CD4-positive, alpha-beta T cell treated with Interleukin-4 for 1 hour (primary cell): ENCODE data around the gene SUCO.

Experiments
- DNase-seq, 2 donors: peaks; one replicate each; pipeline ENCODE4 v3.0.0-alpha.2; 2020 to 2022

Gene SUCO

DNA sequence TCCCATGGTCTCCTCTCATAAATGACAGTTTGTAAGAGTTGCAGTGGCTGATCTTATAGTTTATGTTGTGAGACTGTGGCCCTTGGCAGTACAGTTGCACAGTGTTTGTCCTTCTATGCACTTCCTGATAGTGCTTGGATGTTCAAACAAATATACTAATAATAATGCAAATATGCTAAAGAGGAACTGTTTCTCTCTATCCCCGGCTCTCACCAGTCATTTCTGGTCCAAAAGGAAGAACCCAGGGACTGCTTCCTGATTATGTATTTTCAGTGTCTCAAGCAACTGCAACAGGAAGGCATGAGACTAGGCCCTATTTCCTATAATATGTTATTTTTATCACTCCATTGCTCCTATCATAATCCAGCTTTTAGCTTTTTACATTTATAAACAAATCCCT, 17.0 kb upstream of the SUCO start:
- DNase-seq: no peak

DNA sequence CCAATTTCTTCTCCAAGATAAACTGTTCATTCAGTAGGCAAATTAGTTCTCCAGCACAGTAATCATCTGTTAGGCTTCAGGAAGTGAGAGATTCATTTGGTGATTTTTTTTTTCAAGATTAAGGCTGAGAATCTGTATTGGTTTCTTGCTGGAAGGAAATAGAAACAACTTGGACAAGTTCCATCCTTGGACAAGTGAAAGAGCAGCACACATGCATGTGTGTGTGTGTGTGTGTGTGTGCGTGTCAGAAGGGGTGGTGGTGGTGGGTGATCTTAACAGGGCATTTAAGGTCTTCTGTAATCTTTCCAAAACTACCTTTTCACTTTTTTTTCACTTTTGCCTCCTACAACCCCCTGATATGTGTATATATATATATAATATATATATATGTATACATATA, 15.9 kb upstream of the SUCO start:
- DNase-seq: no peak

DNA sequence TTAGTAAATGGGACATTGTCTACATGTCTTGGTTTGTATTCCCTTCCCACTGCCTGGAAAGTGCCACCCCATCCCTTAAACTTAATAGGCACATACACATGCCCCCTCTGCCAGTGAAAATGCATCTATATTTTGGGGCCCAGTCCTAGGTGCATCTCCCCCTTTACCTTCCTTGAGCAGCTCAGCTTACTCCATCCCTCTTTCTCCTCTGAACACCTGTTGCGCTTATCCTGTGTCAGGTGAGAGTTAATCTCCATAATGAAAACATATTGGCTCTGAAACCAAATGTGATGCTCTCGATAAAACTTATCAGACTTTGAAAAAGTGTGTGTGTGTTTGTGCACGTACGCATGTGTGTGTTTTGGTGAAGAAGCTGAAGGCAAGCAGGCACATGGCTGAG, 15.4 kb upstream of the SUCO start:
- no peak for DNase-seq

DNA sequence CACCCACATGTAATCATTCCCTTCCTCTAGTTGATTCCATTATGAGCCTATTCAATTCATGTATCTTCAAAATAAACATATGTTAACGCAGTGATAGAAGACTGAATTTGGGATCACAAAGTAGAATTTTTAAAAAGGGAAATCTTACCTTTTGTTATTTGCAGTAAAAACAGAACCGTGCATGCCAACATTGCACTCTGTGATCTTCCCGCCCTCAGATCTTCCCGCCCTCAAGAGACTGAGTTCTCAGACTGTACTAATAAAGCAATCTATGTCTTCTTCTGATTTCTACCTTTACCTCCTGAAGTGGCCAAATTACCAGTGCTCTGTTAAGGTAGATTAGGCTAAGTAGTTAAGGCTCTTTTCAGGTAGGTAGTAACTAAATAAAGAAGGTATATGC, 3.6 kb upstream of the SUCO start:
- DNase-seq: no peak

DNA sequence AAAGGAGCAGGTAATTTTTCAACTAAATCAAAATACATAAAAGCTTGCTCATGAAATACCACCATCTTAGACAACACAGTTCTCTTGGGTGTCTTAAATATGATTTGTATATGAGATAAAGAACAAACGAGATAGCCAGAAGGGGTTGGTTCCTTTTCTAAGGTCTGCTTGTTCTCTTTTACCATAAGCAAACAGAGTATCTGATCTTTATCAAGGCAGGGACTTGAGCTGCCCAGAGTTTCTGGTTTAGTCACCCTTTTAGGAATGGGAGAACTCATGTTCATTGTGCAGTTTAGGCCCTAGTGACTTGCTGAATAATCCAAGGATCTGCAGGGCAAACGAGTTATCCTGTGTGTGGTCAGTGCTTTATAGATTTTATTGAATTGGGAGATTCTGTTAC, 3.0 kb upstream of the SUCO start:
- no peak for DNase-seq

DNA sequence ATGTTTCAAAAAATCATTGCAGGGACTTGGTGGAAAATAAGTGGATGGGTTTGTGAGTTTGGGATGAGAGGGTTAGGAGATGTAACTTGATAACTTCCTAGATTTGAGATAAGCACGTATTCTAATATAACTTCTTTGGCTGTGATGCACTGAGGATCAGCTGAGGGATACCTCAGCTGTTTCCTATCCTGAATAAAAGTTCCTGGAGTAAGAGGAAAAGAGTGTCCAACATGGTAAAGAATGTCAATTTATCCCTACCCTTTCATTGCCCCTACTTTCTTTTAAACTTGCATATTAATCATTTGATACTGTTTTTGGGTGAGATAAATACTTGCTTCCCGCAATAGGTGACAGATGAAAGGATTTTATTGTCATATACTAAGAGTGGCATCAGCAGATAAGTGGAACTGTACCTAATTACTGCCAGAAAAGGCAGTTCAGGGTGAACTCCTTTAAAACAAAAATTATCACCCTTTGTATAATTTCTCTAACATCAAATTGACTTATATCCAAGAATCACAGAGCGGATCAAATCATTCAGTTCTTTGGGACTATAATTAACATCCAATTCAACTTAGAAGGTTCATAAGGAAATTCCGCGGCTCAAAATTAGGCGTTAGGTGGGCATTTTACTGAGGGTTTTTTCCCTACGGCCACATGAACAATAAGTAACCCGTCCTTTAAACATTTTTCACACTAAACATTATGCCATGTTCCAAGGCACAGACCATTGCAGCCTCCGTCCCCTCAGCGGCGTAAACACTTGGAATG, 1.4 kb upstream of the SUCO start:
- no peak for DNase-seq

DNA sequence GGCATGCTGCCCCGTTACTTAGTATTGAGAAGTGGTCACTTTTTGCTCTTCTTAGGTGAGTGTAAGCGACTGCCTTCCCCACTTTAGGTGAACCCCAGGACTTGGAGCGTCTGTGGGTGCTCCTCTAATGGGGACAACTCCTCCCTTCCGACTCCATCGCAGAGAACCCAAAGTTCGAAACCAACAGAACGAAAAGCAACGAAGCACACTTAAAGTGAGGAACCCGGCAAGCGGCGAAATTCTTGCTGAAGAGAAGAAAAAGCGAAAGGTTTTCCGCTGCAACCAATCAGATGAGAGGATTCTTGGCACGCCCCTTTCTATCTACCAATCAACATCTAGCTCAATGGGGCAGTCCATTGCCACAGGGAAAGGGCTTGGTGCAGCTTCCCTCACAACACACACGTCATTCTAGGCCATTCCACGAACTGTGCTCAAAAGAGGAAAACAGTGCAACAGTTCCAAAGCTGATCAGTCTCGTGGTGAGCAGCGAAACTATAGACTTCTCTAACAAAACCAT, 709 bp upstream of the SUCO start:
- peak; percentile 97 to 99 for DNase-seq

DNA sequence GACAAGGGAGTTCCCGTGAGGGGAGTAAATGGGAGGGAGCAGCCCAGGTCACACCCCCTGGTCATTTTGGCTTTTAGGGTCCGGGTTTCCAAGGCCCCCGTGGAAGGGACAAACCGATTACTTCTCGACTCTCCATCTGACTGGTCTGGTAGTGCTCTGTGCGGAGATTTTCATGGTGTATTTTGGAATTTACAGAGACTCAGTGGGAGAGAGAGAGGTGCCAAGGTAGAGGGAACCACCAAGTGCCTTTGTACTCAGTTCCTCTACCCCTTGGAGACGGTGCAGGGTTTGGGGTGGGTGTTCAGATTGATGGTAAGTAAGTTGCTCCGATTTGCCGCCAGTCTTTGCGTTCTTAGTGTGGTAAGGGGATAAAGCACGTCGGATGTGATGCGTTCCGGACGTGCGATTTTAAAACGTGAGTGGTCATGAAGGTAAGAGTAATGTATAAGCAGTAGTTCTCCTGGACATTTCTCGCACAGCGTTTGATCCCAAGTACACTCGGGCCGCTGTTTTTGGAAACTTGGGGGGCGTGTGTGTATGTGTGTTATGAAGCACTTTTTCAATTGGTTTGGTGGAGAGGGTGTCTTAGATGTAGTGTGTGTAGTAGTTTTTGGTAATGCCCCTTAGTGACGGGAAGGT, 682 bp downstream of the SUCO start:
- peak; percentile 52 to 61 for DNase-seq

DNA sequence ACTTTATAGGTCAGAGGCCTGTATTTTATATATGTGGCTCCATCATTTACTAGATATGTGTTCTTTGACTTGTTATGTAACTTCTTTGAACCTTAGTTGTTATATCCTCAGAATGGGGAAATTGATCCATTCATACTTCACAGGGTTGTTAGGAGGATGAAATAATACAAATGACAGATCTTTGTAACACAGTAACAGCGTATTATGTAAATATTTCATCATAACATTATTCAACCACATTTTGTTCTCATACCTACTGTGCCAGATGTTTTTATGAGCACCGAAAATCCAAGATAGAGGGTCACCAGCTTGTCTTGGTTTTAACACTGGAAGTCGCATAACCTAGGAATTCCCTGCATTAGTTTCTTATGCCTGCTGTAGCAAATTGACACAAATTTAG, 3.3 kb downstream of the SUCO start:
- no peak for DNase-seq

DNA sequence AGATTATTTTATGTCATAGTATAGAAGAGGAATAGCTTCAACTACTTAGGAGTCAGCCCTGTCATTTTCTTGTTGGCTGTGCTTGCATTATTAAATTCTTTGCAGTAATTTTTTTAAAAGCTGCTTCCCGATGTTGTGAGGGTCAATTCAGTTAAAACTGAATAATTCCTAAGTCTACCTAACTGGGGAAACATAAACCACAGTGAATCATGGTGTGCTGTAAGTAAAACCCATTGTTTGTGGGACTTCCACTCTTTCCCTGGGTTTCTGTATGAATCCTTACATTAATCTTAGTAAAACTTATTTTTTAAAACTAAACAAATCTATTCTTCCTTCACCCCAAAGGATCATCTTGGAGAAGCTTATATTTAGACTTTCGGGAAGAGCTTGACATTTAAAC, 4.4 kb downstream of the SUCO start:
- no peak for DNase-seq

DNA sequence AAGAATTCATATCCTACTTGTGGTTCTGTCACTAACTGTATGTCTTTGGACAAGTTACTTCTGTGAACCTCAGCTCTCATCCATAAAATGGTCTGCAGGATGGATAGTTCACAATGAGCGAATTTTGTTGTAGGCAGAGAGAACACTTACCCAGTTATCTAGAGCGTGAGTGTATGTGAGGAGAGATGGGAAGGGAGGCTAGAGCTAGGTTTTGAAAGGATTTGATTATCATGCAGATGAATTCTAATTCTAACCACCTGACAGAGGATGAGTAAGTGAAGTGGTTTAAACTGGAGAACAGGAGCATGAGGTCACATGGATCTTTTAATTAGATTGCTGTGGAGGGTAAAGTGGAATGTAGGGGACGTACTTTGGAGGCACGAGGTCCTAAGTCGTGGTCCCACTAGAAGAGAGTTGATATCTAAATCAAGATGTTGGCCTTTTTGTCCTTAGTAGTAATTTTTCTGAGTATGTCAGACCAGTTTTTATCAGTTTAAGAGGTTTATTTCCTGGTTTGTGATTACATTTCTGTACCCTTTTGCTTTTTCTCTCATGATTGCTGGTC, 5.0 kb downstream of the SUCO start:
- no peak for DNase-seq

DNA sequence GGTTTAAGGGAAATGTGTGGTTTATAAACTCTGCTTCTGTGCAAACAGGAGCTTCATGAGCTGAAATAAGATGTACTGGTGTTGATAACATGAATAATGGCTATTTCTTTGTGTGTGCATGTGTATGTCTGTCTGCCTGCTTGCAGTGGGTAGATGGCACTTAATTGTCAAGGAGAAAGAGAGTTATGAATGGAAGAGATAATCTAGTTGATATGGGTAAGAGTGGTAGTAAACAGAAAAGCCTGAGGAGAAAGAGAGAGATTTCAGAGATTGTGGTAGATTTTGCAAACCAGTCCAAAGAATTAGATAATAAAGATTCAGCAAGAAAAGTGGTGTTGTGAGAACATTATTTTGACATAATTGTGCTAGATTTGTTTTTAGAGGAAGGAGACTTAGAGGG, 7.7 kb downstream of the SUCO start:
- no peak for DNase-seq

DNA sequence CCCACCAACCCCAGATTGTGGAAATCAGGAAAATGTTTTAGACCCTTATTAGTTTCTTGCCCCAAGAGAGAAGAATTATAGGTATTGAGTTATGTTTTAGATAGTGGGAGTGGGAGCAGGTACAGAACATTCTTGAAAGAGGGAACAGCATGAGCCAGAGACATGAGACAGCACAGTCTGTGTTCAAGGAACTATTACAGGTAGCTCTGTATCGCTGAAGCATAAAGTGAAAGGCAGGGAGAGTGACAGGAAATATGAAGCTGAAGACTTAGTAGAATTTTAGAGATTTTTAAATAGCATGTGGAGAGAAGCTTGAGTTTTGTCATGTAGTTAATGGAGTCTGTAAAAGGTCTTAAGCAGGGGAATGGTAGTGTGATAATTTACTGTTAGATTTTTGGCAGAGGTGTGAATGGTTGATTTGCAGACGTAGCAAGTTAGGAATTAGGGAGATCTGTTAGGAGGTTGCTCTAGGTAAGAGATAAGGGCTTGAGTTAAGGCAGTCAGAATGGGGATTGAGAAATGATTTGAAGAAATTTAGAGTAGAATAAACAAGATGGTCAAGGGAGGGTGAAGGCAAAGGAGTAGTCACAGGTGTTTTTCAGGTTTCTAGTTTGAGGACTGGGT, 11.6 kb downstream of the SUCO start:
- DNase-seq: no peak

DNA sequence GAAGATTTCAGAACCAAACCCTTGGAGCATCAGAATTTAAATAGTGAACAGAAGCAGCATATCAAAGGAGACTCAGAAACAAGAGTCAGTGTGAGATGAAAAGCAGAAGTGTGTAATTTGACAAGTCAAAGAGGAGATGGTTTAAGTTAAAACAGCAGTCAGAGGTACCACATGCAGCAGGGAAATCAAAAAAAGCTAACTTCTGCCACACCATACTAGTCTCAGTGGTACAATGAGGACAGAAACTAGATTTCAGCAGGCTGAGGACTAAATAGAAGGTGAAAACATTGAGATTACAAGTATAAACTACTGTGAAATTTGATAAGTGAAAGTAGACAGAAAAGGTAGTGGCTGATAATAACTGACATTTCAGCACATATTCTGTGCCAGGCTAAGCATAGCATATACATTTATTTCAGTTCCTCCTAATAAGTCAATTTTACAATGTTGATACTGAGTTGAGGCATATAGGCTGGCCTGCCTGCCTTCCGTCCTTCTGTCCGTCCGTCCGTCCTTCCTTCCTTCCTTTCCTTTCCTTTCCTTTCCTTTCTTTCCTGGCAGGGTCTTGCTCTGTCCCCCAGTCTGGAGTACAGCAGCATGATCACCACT, 12.6 kb downstream of the SUCO start:
- no peak for DNase-seq

DNA sequence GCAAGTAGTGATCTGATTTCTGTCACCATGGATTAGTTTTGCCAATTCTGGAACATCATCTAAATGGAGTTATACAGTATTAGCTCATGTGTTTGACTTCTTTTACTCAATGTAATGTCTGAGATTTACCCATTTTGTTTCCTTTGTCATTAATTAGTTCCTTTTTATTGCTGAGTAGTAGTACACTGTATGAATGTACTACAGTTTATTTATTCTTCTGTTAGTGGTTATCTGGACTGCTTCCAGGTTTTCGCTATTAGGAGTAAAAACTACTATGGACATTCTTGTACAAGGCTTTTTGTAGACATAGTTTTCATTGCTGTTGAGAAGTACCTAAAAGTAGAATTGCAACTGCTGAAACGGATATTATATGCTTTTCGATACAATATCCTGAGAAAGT, 14.1 kb downstream of the SUCO start:
- DNase-seq: no peak

DNA sequence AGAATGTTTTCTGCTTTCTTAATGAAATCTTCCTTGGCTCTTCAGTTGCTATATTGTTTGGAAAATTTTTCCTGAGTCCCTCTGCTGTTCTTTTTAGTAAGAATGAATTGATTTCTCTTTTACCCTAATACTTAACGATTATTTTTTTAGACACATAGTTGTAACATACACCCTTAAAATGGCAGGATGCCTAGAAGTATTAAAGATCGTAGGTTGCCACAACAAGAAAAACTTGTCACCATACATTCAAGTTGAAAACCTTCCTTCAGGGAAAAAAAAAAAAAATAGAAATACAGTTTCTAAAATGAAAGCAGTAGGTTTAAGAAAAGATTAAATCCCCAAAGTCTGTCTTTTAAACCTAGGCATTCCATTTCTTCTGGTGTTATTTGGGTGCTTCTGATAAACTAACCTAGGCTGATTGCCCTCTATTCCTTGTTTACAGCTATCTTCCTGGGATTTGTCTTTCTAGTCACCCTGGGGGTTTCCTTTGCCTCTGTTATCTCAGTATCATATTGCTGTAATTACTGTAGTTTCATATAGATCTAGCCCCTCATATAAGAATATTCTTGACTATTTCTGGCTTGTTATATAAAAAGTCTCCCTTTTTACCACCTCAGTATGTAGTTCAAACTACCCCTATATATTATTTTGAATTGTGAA, 16.8 kb downstream of the SUCO start:
- DNase-seq: no peak

DNA sequence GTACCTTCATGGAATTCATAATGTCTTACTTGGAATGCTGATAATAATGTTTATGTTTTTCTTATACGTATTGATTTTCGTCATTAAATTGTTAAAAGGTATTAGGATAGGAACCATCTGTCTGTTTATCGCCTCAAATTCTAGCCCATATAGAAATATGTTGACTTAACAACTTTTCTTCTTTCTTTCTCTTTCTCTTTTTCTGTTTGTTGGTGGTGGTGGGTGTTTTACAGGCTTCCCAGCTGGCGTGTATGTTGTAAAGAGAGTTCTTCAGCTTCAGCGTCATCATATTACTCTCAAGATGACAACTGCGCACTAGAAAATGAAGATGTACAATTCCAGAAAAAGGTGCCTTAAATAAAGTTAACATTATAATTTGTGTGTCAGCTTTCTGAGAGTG, 18.3 kb downstream of the SUCO start:
- DNase-seq: no peak

DNA sequence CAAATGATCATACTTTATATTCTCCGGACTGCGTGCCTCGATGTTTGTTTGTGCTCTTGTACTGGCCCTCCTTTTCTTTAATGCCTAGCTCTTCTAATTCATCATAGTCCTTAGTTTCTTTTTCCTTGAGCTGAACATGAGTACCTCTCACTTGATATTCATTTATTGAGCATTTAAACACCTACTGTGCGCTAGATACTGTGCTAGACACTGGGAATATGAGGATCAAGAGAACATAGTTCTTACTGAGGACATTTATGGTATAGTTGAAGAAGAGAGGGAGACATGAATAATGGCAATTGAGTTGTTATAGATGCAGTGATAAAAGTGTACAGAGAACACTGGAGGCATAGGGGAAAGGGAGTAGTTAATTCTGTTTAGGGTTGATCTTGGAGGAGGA, 22.0 kb downstream of the SUCO start:
- no peak for DNase-seq

DNA sequence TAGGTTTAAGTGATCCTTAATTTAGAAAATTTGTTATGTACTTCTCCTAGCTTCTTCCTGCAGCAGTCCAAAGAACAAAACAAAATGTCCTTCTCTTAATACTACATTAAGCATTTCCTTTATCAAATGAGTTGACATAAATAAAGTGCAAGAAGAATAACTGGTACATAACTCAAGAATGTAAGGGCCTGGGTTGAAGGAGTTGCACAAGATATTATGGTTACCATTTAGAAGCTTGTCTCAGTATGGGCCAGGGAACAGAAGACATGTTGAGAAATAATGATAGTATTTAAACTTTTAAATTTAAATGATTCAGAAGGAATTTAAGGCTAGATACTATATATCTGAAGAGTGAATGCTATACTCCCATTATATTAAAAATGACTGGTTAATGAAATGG, 23.5 kb downstream of the SUCO start:
- DNase-seq: no peak

DNA sequence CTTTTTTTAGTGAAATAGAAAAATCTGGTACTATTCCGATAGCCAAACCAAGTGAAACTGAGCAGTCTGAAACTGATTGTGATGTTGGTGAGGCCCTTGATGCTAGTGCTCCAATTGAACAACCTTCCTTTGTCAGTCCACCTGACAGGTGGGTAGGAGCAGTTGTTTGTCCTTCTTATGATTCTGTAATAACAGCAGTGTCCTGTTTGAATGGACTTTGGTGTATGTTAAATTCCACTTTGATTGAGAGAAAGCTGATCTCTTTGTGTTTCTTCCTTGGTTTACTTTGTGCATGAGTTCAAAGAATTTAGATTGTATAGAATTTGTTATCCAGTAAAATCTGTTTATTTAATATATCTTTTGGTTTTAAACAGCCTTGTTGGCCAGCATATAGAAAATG, 24.3 kb downstream of the SUCO start:
- DNase-seq: no peak

DNA sequence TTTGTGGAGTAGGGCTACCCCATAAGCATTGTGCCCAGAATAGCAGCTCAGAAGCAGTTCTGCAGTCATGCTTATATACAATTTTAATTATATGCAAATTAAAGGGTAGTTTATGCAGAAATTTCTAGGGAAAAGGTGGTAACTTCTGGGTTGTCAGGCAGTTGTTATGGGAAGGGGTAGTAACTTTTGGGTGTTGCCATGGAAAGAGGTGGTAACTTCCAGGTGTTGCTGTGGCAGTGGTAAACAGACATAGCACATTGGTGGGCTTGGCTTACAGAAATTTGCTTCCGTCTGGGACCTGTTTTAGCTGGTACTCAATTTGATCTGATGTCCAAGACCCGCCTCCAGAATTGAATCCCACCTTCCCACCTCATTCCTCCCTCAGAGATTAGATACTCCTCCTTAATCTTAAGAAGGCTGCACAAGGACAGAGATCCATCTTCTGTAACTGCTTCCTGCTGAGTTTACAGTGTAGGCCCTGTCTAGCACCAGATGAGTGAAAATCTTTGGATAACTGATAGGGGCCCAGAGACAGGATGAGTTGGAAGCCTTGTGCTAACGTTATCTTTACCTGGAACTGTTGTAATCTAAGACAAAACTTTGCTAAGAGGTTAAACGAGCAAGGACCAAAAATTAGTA, 26.7 kb downstream of the SUCO start:
- no peak for DNase-seq

DNA sequence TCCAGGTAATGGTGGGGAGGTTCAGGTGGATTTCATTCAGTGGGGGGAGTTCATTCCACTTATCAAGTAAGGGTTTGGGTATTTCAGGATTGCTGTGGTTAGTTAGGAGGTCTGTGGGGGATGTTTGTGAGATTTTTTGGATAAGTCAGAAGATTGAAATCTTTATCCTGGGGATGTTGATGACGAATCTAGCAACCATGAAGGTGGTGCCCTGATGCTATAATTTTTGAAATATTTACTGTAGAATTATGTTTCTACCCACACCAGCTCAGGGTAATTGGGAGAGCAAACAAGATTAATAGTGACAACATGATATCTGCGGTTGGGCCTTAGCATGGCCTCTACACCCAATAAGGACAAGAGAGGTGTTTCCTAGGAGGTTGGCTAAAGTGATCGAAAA, 28.3 kb downstream of the SUCO start:
- DNase-seq: no peak
